ENCODE measurements around the gene ARHGAP24.
"Not testable (repeated sequence)": the region's sequence is repeated elsewhere in the genome, so short reads cannot be mapped to it uniquely, and the experiment has no call there.

The ARHGAP24 gene

GRCh38 chr4:85861064-85861765 lies 386.3 kb downstream of the ARHGAP24 start:
- no peak for DNase-seq (ENCODE audit: low read depth in 2 of 2)

- DNase-seq (ENCODE audit: low read depth in 2 of 2): no peak
Measured at GRCh38 chr4:85862896-85863295, 387.9 kb downstream of the ARHGAP24 start.

GRCh38 chr4:85864259-85865205 lies 389.6 kb downstream of the ARHGAP24 start:
- DNase-seq (ENCODE audit: low read depth in 2 of 2): no peak

GRCh38 chr4:85865256-85865655 lies 390.3 kb downstream of the ARHGAP24 start:
- no peak for DNase-seq (ENCODE audit: low read depth in 2 of 2)

GRCh38 chr4:85866508-85866907 lies 391.6 kb downstream of the ARHGAP24 start:
- no peak for DNase-seq (ENCODE audit: low read depth in 2 of 2)

GRCh38 chr4:85867271-85867670 lies 392.3 kb downstream of the ARHGAP24 start:
- no peak for DNase-seq (ENCODE audit: low read depth in 2 of 2)

- no peak for DNase-seq (ENCODE audit: low read depth in 2 of 2)
Measured at GRCh38 chr4:85869181-85869580, 394.2 kb downstream of the ARHGAP24 start.

GRCh38 chr4:85870298-85871083 lies 395.5 kb downstream of the ARHGAP24 start:
- no peak for DNase-seq (ENCODE audit: low read depth in 2 of 2)

- no peak for DNase-seq (ENCODE audit: low read depth in 2 of 2)
Measured at GRCh38 chr4:85873566-85873965, 398.6 kb downstream of the ARHGAP24 start.

- DNase-seq (ENCODE audit: low read depth in 2 of 2): no peak
Measured at GRCh38 chr4:85879518-85879917, 404.6 kb downstream of the ARHGAP24 start.

GRCh38 chr4:85883180-85883579 lies 408.2 kb downstream of the ARHGAP24 start:
- DNase-seq (ENCODE audit: low read depth in 2 of 2): no peak

GRCh38 chr4:85884251-85884650 lies 409.3 kb downstream of the ARHGAP24 start:
- DNase-seq (ENCODE audit: low read depth in 2 of 2): no peak

- no peak for DNase-seq (ENCODE audit: low read depth in 2 of 2)
Measured at GRCh38 chr4:85886665-85887064, 411.7 kb downstream of the ARHGAP24 start.

GRCh38 chr4:85889314-85889713 lies 414.4 kb downstream of the ARHGAP24 start:
- no peak for DNase-seq (ENCODE audit: low read depth in 2 of 2)

GRCh38 chr4:85895755-85896154 lies 420.8 kb downstream of the ARHGAP24 start:
- no peak for DNase-seq (ENCODE audit: low read depth in 2 of 2)

- no peak for DNase-seq (ENCODE audit: low read depth in 2 of 2)
Measured at GRCh38 chr4:85898231-85898630, 423.3 kb downstream of the ARHGAP24 start.

- DNase-seq (ENCODE audit: low read depth in 2 of 2): no peak
Measured at GRCh38 chr4:85901500-85901899, 426.6 kb downstream of the ARHGAP24 start.

- DNase-seq (ENCODE audit: low read depth in 2 of 2): not testable (repeated sequence)
Measured at GRCh38 chr4:85902647-85903046, 427.7 kb downstream of the ARHGAP24 start.

GRCh38 chr4:85905761-85906160 lies 430.8 kb downstream of the ARHGAP24 start:
- no peak for DNase-seq (ENCODE audit: low read depth in 2 of 2)

GRCh38 chr4:85907001-85907400 lies 432.1 kb downstream of the ARHGAP24 start:
- DNase-seq (ENCODE audit: low read depth in 2 of 2): no peak

GRCh38 chr4:85909851-85910250 lies 434.9 kb downstream of the ARHGAP24 start:
- DNase-seq (ENCODE audit: low read depth in 2 of 2): no peak

- DNase-seq (ENCODE audit: low read depth in 2 of 2): no peak
Measured at GRCh38 chr4:85910985-85911384, 436.0 kb downstream of the ARHGAP24 start.
